ENCODE data around the gene CLDN7.

DNA sequence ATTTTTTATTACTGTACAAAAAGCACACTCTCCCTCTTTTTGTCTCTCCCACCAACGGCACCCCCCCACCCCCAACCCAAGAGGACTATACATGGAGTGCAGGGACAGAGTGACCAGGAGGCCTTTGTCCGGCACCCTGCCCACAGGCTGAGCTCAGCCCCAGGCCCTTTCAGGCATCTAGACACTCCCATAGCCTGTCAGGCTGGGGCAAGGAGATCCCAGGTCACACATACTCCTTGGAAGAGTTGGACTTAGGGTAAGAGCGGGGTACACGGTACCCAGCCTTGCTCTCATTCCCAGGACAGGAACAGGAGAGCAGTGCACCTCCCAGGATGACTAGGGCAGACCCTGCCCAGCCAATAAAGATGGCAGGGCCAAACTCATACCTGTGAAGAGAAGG lies 2.1 kb downstream of the CLDN7 start:
- TF ChIP-seq, protein P1, sequence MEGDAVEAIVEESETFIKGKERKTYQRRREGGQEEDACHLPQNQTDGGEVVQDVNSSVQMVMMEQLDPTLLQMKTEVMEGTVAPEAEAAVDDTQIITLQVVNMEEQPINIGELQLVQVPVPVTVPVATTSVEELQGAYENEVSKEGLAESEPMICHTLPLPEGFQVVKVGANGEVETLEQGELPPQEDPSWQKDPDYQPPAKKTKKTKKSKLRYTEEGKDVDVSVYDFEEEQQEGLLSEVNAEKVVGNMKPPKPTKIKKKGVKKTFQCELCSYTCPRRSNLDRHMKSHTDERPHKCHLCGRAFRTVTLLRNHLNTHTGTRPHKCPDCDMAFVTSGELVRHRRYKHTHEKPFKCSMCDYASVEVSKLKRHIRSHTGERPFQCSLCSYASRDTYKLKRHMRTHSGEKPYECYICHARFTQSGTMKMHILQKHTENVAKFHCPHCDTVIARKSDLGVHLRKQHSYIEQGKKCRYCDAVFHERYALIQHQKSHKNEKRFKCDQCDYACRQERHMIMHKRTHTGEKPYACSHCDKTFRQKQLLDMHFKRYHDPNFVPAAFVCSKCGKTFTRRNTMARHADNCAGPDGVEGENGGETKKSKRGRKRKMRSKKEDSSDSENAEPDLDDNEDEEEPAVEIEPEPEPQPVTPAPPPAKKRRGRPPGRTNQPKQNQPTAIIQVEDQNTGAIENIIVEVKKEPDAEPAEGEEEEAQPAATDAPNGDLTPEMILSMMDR (conservative IDR thresholded peaks at IDR 0.05; ENCODE audit: low read length), result no peak
- no peak for TF ChIP-seq EZH2phosphoT487 (IDR thresholded peaks at IDR 0.05; ENCODE audit: borderline replicate concordance, low read depth, low read length)
